Measurements from ENCODE around the gene FAM131A.

GRCh38 chr3:184333700-184334099 lies 3.7 kb upstream of the FAM131A start:
- no peak for TF ChIP-seq CTCF (IDR thresholded peaks at IDR 0.05 in 4 of 5, conservative IDR thresholded peaks at IDR 0.05 in 1 of 5)
- TF ChIP-seq POLR2A (IDR thresholded peaks at IDR 0.05): no peak

Data from gastrocnemius medialis (tissue), 4 donors.